HEK293T (cell line): Measurements from ENCODE around the gene BEST1.

Experiments
- ARNT ChIP-seq: fragments of 450-650 bp; IDR thresholded peaks from 2 replicates; pipeline ENCODE4 v1.6.1; 2017; ENCODE audit warnings: mild to moderate bottlenecking
- BHLHE40 ChIP-seq: fragments of 450-650 bp; IDR thresholded peaks from 2 replicates; pipeline ENCODE4 v1.6.1; 2016; ENCODE audit warnings: mild to moderate bottlenecking, moderate library complexity, borderline replicate concordance
- FOXA1 ChIP-seq: fragments of 450-650 bp; IDR thresholded peaks from 2 replicates; pipeline ENCODE4 v1.6.1; 2016; ENCODE audit warnings: mild to moderate bottlenecking
- FOXM1 ChIP-seq: fragments of 450-650 bp; IDR thresholded peaks from 2 replicates; pipeline ENCODE4 v1.6.1; 2017; ENCODE audit warnings: mild to moderate bottlenecking, borderline replicate concordance
- HDGF ChIP-seq: fragments of 450-650 bp; IDR thresholded peaks from 2 replicates; pipeline ENCODE4 v1.6.1; 2017; ENCODE audit warnings: antibody characterized with exemption, borderline replicate concordance
- L3MBTL2 ChIP-seq: fragments of 450-650 bp; conservative IDR thresholded peaks from 2 replicates; pipeline ENCODE4 v1.6.1; 2016; ENCODE audit warnings: mild to moderate bottlenecking
- SUZ12 ChIP-seq: fragments of 450-650 bp; IDR thresholded peaks from 2 replicates; pipeline ENCODE4 v1.6.1; 2016; ENCODE audit warnings: mild to moderate bottlenecking
- TARDBP ChIP-seq: fragments of 450-650 bp; IDR thresholded peaks from 2 replicates; pipeline ENCODE4 v1.6.1; 2016
- ZNF384 ChIP-seq: fragments of 450-650 bp; IDR thresholded peaks from 2 replicates; pipeline ENCODE4 v1.6.1; 2016

DNA sequence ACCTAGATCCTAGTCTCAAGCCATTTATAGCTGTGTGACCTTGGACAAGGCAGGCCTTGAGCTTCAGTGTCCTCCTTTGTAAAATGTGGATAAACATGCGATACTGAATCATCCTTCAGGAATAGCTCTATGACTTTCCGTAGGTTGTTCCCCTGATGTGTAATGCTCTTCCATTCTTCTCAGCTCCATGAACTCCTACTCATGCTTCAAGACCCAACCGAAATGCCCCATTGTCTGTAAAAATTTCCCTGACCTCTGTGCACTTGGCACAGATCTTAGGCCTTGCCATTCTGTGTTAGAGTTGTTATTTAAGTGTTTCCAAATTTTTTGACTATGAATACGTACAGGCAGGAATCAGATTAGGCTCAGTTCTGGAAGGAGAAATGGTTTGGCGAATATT is 3.3 kb upstream of the BEST1 start:
- TF ChIP-seq ZNF384 (no peak), FOXA1 (no peak), TARDBP (no peak), L3MBTL2 (no peak), SUZ12 (no peak), BHLHE40 (no peak), FOXM1 (no peak), HDGF (no peak), ARNT (no peak)
